ENCODE results near the gene ATP1A1. TPM values are rescaled to one million over a fixed set of nuclear protein-coding genes. Genes with fewer than 3 reads are reported as not detected.

The ATP1A1 gene
- polyA plus RNA-seq, 1 donor from 2014 or later, result 29.9 TPM

DNA sequence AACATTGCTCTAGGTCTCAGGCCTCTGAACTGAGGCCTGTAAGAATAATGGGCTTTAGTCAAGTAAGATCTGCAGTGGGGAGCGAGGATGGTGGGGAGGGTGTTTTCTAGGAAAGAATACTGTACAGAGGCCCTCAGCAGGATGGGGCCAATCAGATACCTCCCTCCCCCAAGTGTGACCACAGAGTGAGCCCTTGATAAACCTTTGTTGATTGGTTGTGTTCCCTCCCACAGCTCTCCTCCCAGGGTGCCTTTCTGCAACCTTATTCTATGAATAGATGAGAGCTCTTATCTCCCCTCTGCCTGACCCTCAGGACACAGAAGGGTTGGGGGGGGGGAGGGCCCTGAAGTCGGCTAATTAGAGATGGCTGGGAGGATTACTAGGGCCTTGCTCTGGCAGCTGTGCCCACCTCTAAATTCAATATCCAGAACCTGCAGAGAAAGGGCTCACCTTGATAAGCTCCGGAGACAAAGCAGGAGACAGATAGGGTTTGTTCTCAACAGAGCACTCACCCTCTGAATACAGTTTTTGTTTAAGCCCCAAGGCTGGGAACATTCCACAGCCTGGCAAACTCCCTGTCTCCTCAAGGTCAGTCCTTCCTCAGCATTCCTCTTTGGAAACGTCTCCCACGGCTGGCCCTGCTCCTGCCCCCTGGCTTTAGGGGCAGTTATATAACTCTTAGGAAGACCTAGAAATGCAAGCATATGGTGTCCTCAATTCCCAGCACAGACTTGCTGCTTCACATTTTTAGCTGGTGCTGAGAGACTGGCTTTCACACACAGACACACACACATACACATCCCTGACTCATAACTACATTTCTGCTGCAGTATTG is 42.9 kb downstream of the ATP1A1 start:
- H3K36me3 Mint-ChIP-seq, result no peaks in the 10 kb centered on the region
- H3K4me3 Mint-ChIP-seq, result peak overlapping the region in 1 of 4 donors; percentile 27
- no peaks in the 10 kb centered on the region for H3K9me3 Mint-ChIP-seq
- peaks cover 12 to 23% (median 21%) of the 10 kb centered on the region in 3 donors for H3K4me1 Mint-ChIP-seq
- no peaks in the 10 kb centered on the region for H3K27me3 Mint-ChIP-seq
- H3K27ac Mint-ChIP-seq, result peak overlapping the region in 2 of 3 donors; percentile 1 to 59

GRCh38 chr1:116416854-116417513 is 43.9 kb downstream of the ATP1A1 start:
- Mint-ChIP-seq H3K27ac (peak overlapping the region in 2 of 3 donors; percentile 94 to 96), H3K4me1 (peaks cover 12 to 23% (median 21%) of the 10 kb centered on the region in 3 donors), H3K9me3 (no peaks in the 10 kb centered on the region), H3K4me3 (peak overlapping the region in 1 of 4 donors; percentile 58), H3K36me3 (no peaks in the 10 kb centered on the region), H3K27me3 (no peaks in the 10 kb centered on the region)

GRCh38 chr1:116417678-116418077 is 44.6 kb downstream of the ATP1A1 start:
- peak overlapping the region; percentile 58 to 96 (median 92) for H3K4me3 Mint-ChIP-seq
- H3K4me1 Mint-ChIP-seq, result peaks cover 11 to 21% (median 18%) of the 10 kb centered on the region in 3 donors
- no peaks in the 10 kb centered on the region for H3K9me3 Mint-ChIP-seq
- H3K27ac Mint-ChIP-seq, result peak overlapping the region; percentile 94 to 96 (median 94)
- no peaks in the 10 kb centered on the region for H3K27me3 Mint-ChIP-seq
- no peaks in the 10 kb centered on the region for H3K36me3 Mint-ChIP-seq

DNA sequence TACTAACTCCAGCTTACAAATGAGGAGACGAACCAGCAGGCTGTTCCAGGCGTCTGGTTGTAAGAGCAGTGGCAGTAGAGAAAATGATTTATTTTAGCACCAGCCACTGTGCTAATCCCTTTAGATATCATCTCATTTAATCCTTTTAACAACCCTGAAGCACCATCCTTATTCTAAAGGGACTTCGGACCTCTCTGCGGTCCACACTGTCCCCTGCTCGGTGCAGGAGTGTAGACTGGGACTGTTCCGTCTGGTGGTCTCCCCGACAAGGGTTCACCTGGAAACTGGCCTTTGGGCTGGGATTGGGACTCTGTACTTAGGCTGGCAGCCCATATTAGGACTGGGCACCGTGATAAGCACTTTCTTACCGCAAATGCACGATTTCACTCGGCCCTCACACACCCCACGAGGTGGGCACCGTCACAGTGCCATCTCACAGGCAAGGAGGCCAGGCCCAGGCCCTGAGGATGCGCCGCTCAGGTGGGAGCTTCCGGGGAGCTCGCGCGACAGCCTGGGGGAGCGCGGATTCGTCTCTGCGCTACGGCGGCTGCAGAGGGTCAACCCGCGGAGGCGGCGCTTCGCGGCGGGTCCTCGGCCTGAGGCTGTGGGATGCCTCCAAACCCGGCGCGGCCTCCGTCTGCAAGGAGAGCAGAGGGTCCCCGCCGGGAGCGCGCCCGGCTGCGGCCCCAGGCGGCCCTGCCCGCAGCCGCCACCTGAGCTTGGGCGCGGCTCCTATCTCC is 45.2 kb downstream of the ATP1A1 start:
- H3K36me3 Mint-ChIP-seq, result no peaks in the 10 kb centered on the region
- H3K27ac Mint-ChIP-seq, result peak overlapping the region; percentile 94 to 96 (median 94)
- H3K4me3 Mint-ChIP-seq, result peak overlapping the region; percentile 58 to 96 (median 92)
- H3K9me3 Mint-ChIP-seq, result no peaks in the 10 kb centered on the region
- H3K4me1 Mint-ChIP-seq, result peaks cover 7 to 18% (median 17%) of the 10 kb centered on the region in 3 donors
- H3K27me3 Mint-ChIP-seq, result no peaks in the 10 kb centered on the region

- Mint-ChIP-seq H3K36me3 (no peaks in the 10 kb centered on the region), H3K27me3 (peaks cover 2% of the 10 kb centered on the region), H3K9me3 (no peaks in the 10 kb centered on the region), H3K27ac (peak overlapping the region in 1 of 3 donors; percentile 94), H3K4me1 (peaks cover 7 to 14% (median 13%) of the 10 kb centered on the region in 3 donors), H3K4me3 (peak overlapping the region in 3 of 4 donors; percentile 52 to 70 (median 58))
Measured at GRCh38 chr1:116420417-116421200, 47.6 kb downstream of the ATP1A1 start.

GRCh38 chr1:116424438-116424837 is 51.4 kb downstream of the ATP1A1 start:
- H3K27me3 Mint-ChIP-seq, result peaks cover 2% of the 10 kb centered on the region
- H3K4me1 Mint-ChIP-seq, result peaks cover 0 to under 1% (median under 1%) of the 10 kb centered on the region in 3 donors
- no peak overlapping the region for H3K27ac Mint-ChIP-seq

DNA sequence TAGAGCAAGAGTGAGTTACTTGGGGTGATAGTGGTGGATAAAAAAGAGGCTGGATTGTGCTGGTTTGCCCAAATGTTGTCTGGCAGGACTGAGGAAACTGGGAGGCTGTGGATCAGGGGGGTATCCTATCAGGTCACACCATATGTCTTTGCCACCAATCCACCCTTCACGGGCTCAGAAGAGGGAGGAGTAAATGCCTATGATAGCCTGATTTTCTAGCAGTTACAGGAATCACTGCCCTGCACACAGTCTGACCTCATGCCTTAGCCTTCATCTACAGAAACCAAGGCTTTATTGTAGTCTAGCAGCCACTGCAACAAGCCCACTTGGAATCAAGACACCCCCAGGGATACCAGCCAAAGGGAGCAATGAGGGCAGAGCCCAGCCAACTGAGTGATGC is 51.8 kb downstream of the ATP1A1 start:
- Mint-ChIP-seq H3K27me3 (peaks cover 3% of the 10 kb centered on the region), H3K9me3 (no peaks in the 10 kb centered on the region), H3K4me3 (no peak overlapping the region), H3K36me3 (no peaks in the 10 kb centered on the region), H3K4me1 (no peaks in the 10 kb centered on the region), H3K27ac (no peak overlapping the region)

More at GRCh38 chr1:116424438-116424837, 51.4 kb downstream of the ATP1A1 start:
- Mint-ChIP-seq H3K9me3 (no peaks in the 10 kb centered on the region), H3K36me3 (no peaks in the 10 kb centered on the region), H3K4me3 (no peak overlapping the region)

GRCh38 chr1:116425987-116426386 is 52.9 kb downstream of the ATP1A1 start:
- Mint-ChIP-seq H3K4me1 (no peaks in the 10 kb centered on the region), H3K36me3 (no peaks in the 10 kb centered on the region), H3K9me3 (no peaks in the 10 kb centered on the region), H3K4me3 (peak overlapping the region in 1 of 4 donors; percentile 63), H3K27ac (no peak overlapping the region), H3K27me3 (peaks cover 3% of the 10 kb centered on the region)

DNA sequence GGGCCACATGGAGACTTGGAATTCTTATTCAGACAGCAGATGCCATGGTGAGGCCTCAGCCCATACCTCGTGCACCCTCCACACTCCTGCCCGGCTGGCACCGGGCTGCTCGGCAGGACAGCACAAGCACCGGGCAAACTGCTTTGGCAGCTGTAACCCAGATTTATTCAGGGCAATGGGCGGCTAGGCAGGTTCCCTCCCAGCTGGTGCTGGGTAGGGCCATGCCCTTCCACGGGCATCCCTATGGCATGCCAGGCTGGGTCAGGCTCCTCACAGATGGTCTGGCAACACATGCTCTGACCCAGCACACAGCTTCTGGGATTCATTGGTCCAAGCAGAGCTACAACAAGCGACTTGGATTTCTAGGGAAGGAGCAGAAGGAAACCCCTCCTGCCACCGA is 53.4 kb downstream of the ATP1A1 start:
- Mint-ChIP-seq H3K9me3 (no peaks in the 10 kb centered on the region), H3K27ac (no peak overlapping the region), H3K36me3 (no peaks in the 10 kb centered on the region), H3K27me3 (peaks cover 3% of the 10 kb centered on the region), H3K4me1 (no peaks in the 10 kb centered on the region), H3K4me3 (no peak overlapping the region)

GRCh38 chr1:116428576-116428975 is 55.5 kb downstream of the ATP1A1 start:
- Mint-ChIP-seq H3K27me3 (peaks cover 3% of the 10 kb centered on the region), H3K9me3 (no peaks in the 10 kb centered on the region), H3K4me1 (no peaks in the 10 kb centered on the region), H3K4me3 (no peak overlapping the region), H3K27ac (no peak overlapping the region), H3K36me3 (no peaks in the 10 kb centered on the region)

DNA sequence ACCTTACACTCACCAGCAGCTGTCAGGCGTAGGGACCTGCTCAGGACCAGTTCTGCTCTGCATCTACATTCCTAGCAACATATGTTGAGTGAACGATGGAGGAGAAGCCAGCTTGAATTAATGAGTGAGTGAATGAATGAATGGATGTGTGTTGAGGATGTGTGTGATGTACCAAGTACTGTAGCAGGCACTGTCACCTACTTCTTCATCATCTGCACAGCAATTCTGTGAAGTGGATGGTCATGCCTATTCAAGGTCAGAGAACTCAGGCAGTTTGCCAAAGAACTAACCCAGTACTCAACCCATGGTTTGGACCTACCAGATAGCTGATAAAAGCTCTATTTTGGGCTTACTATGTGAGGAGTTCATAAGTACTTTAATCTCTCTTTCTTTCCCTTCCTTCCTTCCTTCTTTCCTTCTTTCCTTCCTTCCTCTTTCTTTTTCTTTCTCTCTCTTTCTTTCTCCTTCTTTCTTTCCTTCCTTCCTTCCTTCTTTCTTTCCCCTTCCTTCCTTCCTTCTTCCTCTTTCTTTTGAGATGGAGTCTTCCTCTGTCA is 56.9 kb downstream of the ATP1A1 start:
- Mint-ChIP-seq H3K27ac (no peak overlapping the region), H3K27me3 (peaks cover 1% of the 10 kb centered on the region), H3K4me1 (no peaks in the 10 kb centered on the region), H3K36me3 (no peaks in the 10 kb centered on the region), H3K4me3 (peak overlapping the region in 1 of 4 donors; percentile 5), H3K9me3 (no peaks in the 10 kb centered on the region)

DNA sequence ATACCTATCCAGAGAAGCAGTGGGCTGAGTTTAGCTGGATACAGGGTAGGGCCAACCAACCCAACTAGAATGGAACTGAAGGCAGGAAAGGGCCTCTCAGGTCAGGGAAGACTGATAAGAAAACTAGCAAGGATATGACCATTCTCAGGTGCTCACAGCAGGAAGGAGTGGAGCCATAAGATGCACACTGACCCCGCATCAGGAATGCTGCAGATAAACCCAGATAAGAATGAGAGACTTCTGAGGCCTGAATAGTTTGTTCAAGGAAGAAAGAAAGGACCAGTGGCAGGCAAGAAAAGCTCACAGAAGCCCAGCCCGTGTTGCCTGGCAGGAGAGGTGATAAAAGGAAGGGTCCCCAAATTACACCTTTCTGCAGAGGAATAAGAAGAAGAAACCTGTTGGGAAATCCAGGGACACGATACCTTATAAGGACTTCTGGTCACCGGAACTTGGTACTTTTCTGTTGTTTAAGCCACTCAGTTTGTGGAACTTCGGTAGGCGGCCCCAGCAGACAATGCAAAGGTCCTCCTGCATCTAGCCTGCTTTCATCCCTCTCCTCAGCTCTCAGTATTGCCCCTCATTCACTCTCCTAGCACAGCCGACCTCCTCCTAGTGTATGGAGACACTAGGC is 58.9 kb downstream of the ATP1A1 start:
- H3K27me3 Mint-ChIP-seq, result peaks cover 1% of the 10 kb centered on the region
- no peaks in the 10 kb centered on the region for H3K9me3 Mint-ChIP-seq
- peak overlapping the region in 1 of 3 donors; percentile 21 for H3K27ac Mint-ChIP-seq
- H3K4me3 Mint-ChIP-seq, result no peak overlapping the region
- no peaks in the 10 kb centered on the region for H3K36me3 Mint-ChIP-seq
- H3K4me1 Mint-ChIP-seq, result no peaks in the 10 kb centered on the region

DNA sequence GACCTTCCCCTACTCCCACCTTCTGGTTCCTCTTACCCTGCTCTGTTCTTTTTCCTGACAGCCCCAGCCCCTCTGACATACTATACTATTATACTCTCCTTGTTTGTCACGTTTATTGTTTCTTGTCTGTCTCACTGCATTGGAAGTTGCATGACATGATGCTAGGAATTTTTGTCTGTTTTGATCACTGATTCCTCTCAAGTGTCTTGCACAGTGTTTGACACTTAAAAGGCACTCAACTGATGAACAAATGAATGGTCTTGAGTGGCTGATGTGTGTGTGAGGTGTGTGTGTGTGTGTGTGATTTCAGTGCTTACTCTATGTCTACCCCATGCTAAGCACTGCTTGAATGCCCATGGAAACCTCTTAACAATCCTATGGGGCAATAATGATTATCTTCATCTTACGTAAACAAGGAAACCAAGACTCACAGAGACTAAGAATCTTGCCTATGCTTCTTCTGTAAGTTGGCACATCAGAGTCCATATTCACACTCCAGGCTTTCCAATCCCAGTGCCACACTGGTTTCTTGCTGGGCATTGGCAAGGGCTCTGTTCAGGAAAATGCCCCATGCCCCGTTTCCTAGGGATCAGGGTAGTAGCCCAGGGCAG is 59.7 kb downstream of the ATP1A1 start:
- no peaks in the 10 kb centered on the region for H3K4me1 Mint-ChIP-seq
- H3K4me3 Mint-ChIP-seq, result no peak overlapping the region
- no peaks in the 10 kb centered on the region for H3K9me3 Mint-ChIP-seq
- H3K36me3 Mint-ChIP-seq, result no peaks in the 10 kb centered on the region
- H3K27ac Mint-ChIP-seq, result peak overlapping the region in 1 of 3 donors; percentile 21
- H3K27me3 Mint-ChIP-seq, result peaks cover 1% of the 10 kb centered on the region

Measured in IgD-negative memory B cell (primary cell).